Epithelial cell of esophagus (primary cell): Measurements from ENCODE around the gene TAS2R60.
A peak's percentile ranks its signal among the peaks of the same experiment; 100 is the strongest.
"Not testable (repeated sequence)": the region's sequence is repeated elsewhere in the genome, so short reads cannot be mapped to it uniquely, and the experiment has no call there.

Experiments used
- DNase-seq: peaks from one replicate; pipeline ENCODE4 v3.0.0; 2010; ENCODE audit warnings: low read depth
- H3K4me3 ChIP-seq: 2 replicates; pipeline ENCODE4 v1.5.1; 2011; ENCODE audit warnings: mild to moderate bottlenecking, low read length, control low read depth
- CTCF ChIP-seq: IDR thresholded peaks from 2 replicates; pipeline ENCODE4 v1.5.1; 2011; ENCODE audit warnings: low read depth, mild to moderate bottlenecking, low read length, control low read depth, inconsistent platforms; ENCODE audit not compliant: insufficient read depth; ENCODE audit errors: missing control alignments

TAS2R60 gene

GRCh38 chr7:143460271-143460979 is 17.2 kb downstream of the TAS2R60 start:
- no peak for DNase-seq
- H3K4me3 ChIP-seq, result no peak overlapping the region
- TF ChIP-seq CTCF, result no peak

DNA sequence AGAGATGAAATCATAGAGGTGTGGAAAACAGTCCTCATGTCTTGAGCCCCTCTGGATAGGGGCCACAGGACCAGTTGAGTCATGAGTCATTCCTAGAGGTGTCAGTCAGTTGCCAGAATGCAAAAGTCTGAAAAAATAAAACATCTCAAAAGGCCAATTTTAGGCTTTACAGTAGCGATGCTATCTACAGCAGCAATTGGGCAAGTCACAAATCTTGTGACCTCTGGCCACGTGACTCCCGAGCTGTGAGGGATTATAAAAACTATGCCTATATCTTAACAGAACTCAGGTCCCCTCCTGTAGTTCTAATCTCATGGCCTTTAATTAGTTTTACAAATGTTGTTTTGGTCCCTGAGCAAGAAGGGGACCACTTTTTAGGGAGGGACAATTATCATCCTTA is 18.8 kb downstream of the TAS2R60 start:
- DNase-seq, result no peak
- no peak for TF ChIP-seq CTCF
- no peak overlapping the region for H3K4me3 ChIP-seq

- DNase-seq, result no peak
- no peak for TF ChIP-seq CTCF
- H3K4me3 ChIP-seq, result no peak overlapping the region
Observed at GRCh38 chr7:143463556-143463955, 20.3 kb downstream of the TAS2R60 start.

- no peak for TF ChIP-seq CTCF
- no peak for DNase-seq
- H3K4me3 ChIP-seq, result no peak overlapping the region
Observed at GRCh38 chr7:143463957-143464356, 20.7 kb downstream of the TAS2R60 start.

GRCh38 chr7:143467724-143468123 is 24.5 kb downstream of the TAS2R60 start:
- no peak for TF ChIP-seq CTCF
- peak; percentile 78 for DNase-seq
- H3K4me3 ChIP-seq, result no peak overlapping the region

GRCh38 chr7:143472071-143472689 is 28.9 kb downstream of the TAS2R60 start:
- DNase-seq, result peak; percentile 94
- not testable (repeated sequence) for H3K4me3 ChIP-seq

- no peak for DNase-seq
- TF ChIP-seq CTCF, result no peak
- no peak within 1 kb of the TSS for H3K4me3 ChIP-seq
Observed at GRCh38 chr7:143477501-143478150, 34.4 kb downstream of the TAS2R60 start, which contains the start of gene TAS2R41. Gene TAS2R41 (plus strand): TSS chr7:143477873. CDS start chr7:143477873, 0 bp downstream.
